ENCODE data around the gene QPRT. TPM values are rescaled to one million over a fixed set of nuclear protein-coding genes. Genes with fewer than 3 reads are reported as not detected.

Gene QPRT
- total RNA-seq, 6 experiments from 2014 or later, result 3.0 to 12.4 (median 10.3) TPM

- no peak for TF ChIP-seq CTCF (IDR thresholded peaks at IDR 0.05)
- Mint-ChIP-seq H3K27ac (no peak overlapping the region), H3K9me3 (no peaks in the 10 kb centered on the region), H3K4me3 (no peak overlapping the region), H3K27me3 (ENCODE audit: insufficient read depth) (peaks cover 33% of the 10 kb centered on the region), H3K36me3 (ENCODE audit: low read depth) (no peaks in the 10 kb centered on the region), H3K4me1 (ENCODE audit: low read depth) (peaks cover 5% of the 10 kb centered on the region)
- no peak for DNase-seq
Observed at GRCh38 chr16:29662000-29662728, 16.8 kb upstream of the QPRT start.

- Mint-ChIP-seq H3K27ac (no peak overlapping the region), H3K4me1 (ENCODE audit: low read depth) (peaks cover 5% of the 10 kb centered on the region), H3K27me3 (ENCODE audit: insufficient read depth) (peaks cover 34% of the 10 kb centered on the region), H3K9me3 (no peaks in the 10 kb centered on the region), H3K36me3 (ENCODE audit: low read depth) (no peaks in the 10 kb centered on the region), H3K4me3 (no peak overlapping the region)
- TF ChIP-seq CTCF (IDR thresholded peaks at IDR 0.05), result no peak
- no peak for DNase-seq
Observed at GRCh38 chr16:29662729-29663015, 16.3 kb upstream of the QPRT start.

GRCh38 chr16:29663016-29663806 is 15.8 kb upstream of the QPRT start, which contains the start of gene SPN:
Gene SPN, plus strand, starts transcription at chr16:29663247. Its CDS starts 482 bp downstream, at chr16:29663729.
- Mint-ChIP-seq H3K36me3 (ENCODE audit: low read depth) (no peaks in the 10 kb centered on the region), H3K4me3 (no peak within 1 kb of the TSS), H3K27me3 (ENCODE audit: insufficient read depth) (peaks cover 34% of the 10 kb centered on the region), H3K9me3 (no peaks in the 10 kb centered on the region), H3K4me1 (ENCODE audit: low read depth) (peaks cover 5% of the 10 kb centered on the region), H3K27ac (no peak within 1 kb of the TSS)
- TF ChIP-seq CTCF (IDR thresholded peaks at IDR 0.05), result no peak
- DNase-seq, result no peak

- no peaks in the 10 kb centered on the region for H3K9me3 Mint-ChIP-seq
- no peaks in the 10 kb centered on the region for H3K36me3 Mint-ChIP-seq (ENCODE audit: low read depth)
- peaks cover 34% of the 10 kb centered on the region for H3K27me3 Mint-ChIP-seq (ENCODE audit: insufficient read depth)
- TF ChIP-seq CTCF (IDR thresholded peaks at IDR 0.05), result no peak
- peaks cover 3% of the 10 kb centered on the region for H3K4me1 Mint-ChIP-seq (ENCODE audit: low read depth)
- no peak for DNase-seq
- no peak overlapping the region for H3K4me3 Mint-ChIP-seq
- H3K27ac Mint-ChIP-seq, result no peak overlapping the region
Observed at GRCh38 chr16:29663807-29664090, 15.2 kb upstream of the QPRT start.

- peaks cover 33% of the 10 kb centered on the region for H3K27me3 Mint-ChIP-seq (ENCODE audit: insufficient read depth)
- H3K36me3 Mint-ChIP-seq (ENCODE audit: low read depth), result no peaks in the 10 kb centered on the region
- no peak overlapping the region for H3K4me3 Mint-ChIP-seq
- H3K27ac Mint-ChIP-seq, result no peak overlapping the region
- no peaks in the 10 kb centered on the region; the same call in 1 of the 2 replicates for H3K4me1 Mint-ChIP-seq (ENCODE audit: low read depth)
- no peaks in the 10 kb centered on the region for H3K9me3 Mint-ChIP-seq
- TF ChIP-seq CTCF (IDR thresholded peaks at IDR 0.05), result no peak
- no peak for DNase-seq
Observed at GRCh38 chr16:29664091-29664921, 14.7 kb upstream of the QPRT start.

All from HFFc6 (cell line).